OCI-LY7 (cell line): ENCODE measurements around the gene ARHGEF40. TPM values are rescaled to one million over a fixed set of nuclear protein-coding genes. Genes with fewer than 3 reads are reported as not detected.

Experiments
- BruUV-seq: library from RNA; stranded (reverse); fragments of 400-500 nt; replicated peaks from 2 replicates; lab custom pipeline; 2021; lab: Mats Ljungman, UMichigan
- CTCF ChIA-PET: fragments of 300-600 bp; sonication (Branson Sonifier 250); formaldehyde crosslinking; loops from one replicate; lab custom pipeline; 2022; ENCODE audit warnings: antibody characterized with exemption; ENCODE audit not compliant: unreplicated experiment; lab: Charles Lee
- POLR2A ChIA-PET: fragments of 300-600 bp; sonication (Branson Sonifier 250); formaldehyde crosslinking; loops from one replicate; lab custom pipeline; 2022; ENCODE audit warnings: antibody characterized with exemption; lab: Charles Lee
- DNase-seq: peaks from one replicate; pipeline ENCODE4 v3.0.0-alpha.2; 2015; ENCODE audit warnings: low spot score
- H2AFZ ChIP-seq: fragments of 200-600 bp; sonication (generic), shearing (Covaris generic); 2 replicates; pipeline ENCODE4 v1.6.1; 2014; ENCODE audit warnings: mild to moderate bottlenecking, antibody characterized with exemption, low read length, moderate library complexity
- H3K27ac ChIP-seq: fragments of 200-600 bp; sonication (generic); 2 replicates; pipeline ENCODE4 v1.5.1; 2014; ENCODE audit warnings: mixed run types, low read depth, mild to moderate bottlenecking, moderate library complexity, low read length, inconsistent platforms; ENCODE audit not compliant: poor library complexity, severe bottlenecking
- H3K36me3 ChIP-seq: fragments of 200-600 bp; sonication (generic); 2 replicates; pipeline ENCODE4 v1.6.1; 2014; ENCODE audit warnings: mild to moderate bottlenecking, antibody characterized with exemption, low read length, moderate library complexity, mixed read lengths; ENCODE audit not compliant: insufficient read depth
- H3K4me1 ChIP-seq: fragments of 200-600 bp; sonication (generic); 2 replicates; pipeline ENCODE4 v1.5.1; 2014; ENCODE audit warnings: mild to moderate bottlenecking, low read length; ENCODE audit not compliant: insufficient read depth, poor library complexity, severe bottlenecking
- H3K4me2 ChIP-seq: fragments of 200-600 bp; sonication (generic); 2 replicates; pipeline ENCODE4 v1.6.1; 2014; ENCODE audit warnings: mild to moderate bottlenecking, low read length
- H3K4me3 ChIP-seq: fragments of 200-600 bp; sonication (generic); 2 replicates; pipeline ENCODE4 v1.5.1; 2014; ENCODE audit warnings: mild to moderate bottlenecking, low read depth, low read length; ENCODE audit not compliant: poor library complexity, severe bottlenecking
- H3K79me2 ChIP-seq: fragments of 200-600 bp; sonication (generic); 2 replicates; pipeline ENCODE4 v1.6.1; 2016; ENCODE audit warnings: low read depth, mild to moderate bottlenecking, low read length, moderate library complexity, mixed read lengths; ENCODE audit not compliant: insufficient read depth
- H3K9me2 ChIP-seq: fragments of 200-600 bp; sonication (generic); 2 replicates; pipeline ENCODE4 v1.6.1; 2016; ENCODE audit warnings: mild to moderate bottlenecking, low read length, mixed read lengths; ENCODE audit not compliant: insufficient read depth
- H3K9me3 ChIP-seq: fragments of 200-600 bp; sonication (generic); 2 replicates; pipeline ENCODE4 v1.6.1; 2014; ENCODE audit warnings: mild to moderate bottlenecking, mixed run types, low read length, mixed read lengths
- H4K20me1 ChIP-seq: fragments of 200-600 bp; sonication (generic); 2 replicates; pipeline ENCODE4 v1.6.1; 2014; ENCODE audit warnings: mild to moderate bottlenecking, antibody characterized with exemption, low read length, moderate library complexity, mixed read lengths; ENCODE audit not compliant: insufficient read depth
- EZH2phosphoT487 ChIP-seq: fragments of 200-600 bp; sonication (generic); IDR thresholded peaks from 2 replicates; pipeline ENCODE4 v1.6.1; 2018; ENCODE audit warnings: low read depth, borderline replicate concordance, mild to moderate bottlenecking, mixed run types, antibody characterized with exemption, low read length, moderate library complexity, mixed read lengths
- intact Hi-C: fragments of 100-400 bp; cut with micrococcal nuclease; formaldehyde crosslinking; loops from one replicate; pipeline ENCODE4 v1.10.0; 2022; ENCODE audit not compliant: unreplicated experiment
- total RNA-seq, 2 experiments: library from RNA; depleted of rRNA in 1 of 2; stranded (reverse); fragments of >200 nt in 1 of 2; shearing (Covaris generic) in 1 of 2; gene quantifications; 2 replicates each; pipeline ENCODE4 v1.2.3, GENCODE V29; 2014 to 2022
- TF ChIP-seq, protein P1 (sequence below): fragments of 200-600 bp; sonication (generic); conservative IDR thresholded peaks from 2 replicates; pipeline ENCODE4 v1.5.1; 2014; ENCODE audit warnings: mild to moderate bottlenecking, antibody characterized with exemption, low read length, moderate library complexity, mixed read lengths

The ARHGEF40 gene
- total RNA-seq, 2 experiments from 2014 or later: 1.3 to 2.0 TPM

DNA sequence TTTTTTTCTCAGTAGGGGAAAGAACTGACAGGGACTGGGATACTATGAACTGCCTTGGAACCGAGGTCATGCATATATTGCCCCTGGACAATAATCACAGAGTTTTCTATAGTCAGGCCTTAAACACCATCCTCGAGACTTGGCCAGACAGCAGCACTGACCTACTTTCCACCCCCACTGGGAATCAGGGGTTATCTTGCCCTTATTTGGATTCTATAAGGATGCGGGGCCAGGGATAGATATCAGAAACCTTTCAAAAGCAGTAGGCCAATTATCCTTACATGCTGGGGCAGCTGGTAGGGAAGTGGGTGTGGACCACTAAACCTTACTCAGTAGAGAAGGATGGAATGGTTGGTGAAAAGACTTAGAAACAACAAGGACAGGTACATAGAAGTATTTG, 26.3 kb downstream of the ARHGEF40 start:
- Histone ChIP-seq H2AFZ (no peak overlapping the region), H3K9me3 (no peaks in the 10 kb centered on the region), H3K9me2 (no peaks in the 10 kb centered on the region), H3K4me1 (peaks cover 29% of the 10 kb centered on the region), H3K4me2 (peak overlapping the region; percentile 69; the same call in 1 of the 2 replicates), H3K4me3 (no peak overlapping the region), H4K20me1 (no peaks in the 10 kb centered on the region; the same call in 1 of the 2 replicates), H3K36me3 (no peaks in the 10 kb centered on the region), H3K79me2 (no peaks in the 10 kb centered on the region), H3K27ac (no peak overlapping the region)
- DNase-seq: no peak
- intact Hi-C loops: no loop called here
- no TSS peak for BruUV-seq
- ChIA-PET CTCF (interaction anchor here (1.3 to 1.6 kb wide), 3 partner anchors 8 to 126 kb away, joined by 3 to 7 read pairs (median 6); no protein-coding TSS in a partner anchor), POLR2A (interaction anchor here (1.9 to 2.5 kb wide), 2 partner anchors 8 to 81 kb away, joined by 4 to 13 read pairs; no protein-coding TSS in a partner anchor)
- TF ChIP-seq, protein P1, sequence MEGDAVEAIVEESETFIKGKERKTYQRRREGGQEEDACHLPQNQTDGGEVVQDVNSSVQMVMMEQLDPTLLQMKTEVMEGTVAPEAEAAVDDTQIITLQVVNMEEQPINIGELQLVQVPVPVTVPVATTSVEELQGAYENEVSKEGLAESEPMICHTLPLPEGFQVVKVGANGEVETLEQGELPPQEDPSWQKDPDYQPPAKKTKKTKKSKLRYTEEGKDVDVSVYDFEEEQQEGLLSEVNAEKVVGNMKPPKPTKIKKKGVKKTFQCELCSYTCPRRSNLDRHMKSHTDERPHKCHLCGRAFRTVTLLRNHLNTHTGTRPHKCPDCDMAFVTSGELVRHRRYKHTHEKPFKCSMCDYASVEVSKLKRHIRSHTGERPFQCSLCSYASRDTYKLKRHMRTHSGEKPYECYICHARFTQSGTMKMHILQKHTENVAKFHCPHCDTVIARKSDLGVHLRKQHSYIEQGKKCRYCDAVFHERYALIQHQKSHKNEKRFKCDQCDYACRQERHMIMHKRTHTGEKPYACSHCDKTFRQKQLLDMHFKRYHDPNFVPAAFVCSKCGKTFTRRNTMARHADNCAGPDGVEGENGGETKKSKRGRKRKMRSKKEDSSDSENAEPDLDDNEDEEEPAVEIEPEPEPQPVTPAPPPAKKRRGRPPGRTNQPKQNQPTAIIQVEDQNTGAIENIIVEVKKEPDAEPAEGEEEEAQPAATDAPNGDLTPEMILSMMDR: no peak
- TF ChIP-seq EZH2phosphoT487: no peak

- TF ChIP-seq, protein P1: no peak
- no peak for TF ChIP-seq EZH2phosphoT487
- H3K4me2 ChIP-seq: peak overlapping the region; percentile 69
- no peaks in the 10 kb centered on the region for H3K9me2 ChIP-seq
- H3K4me3 ChIP-seq: peak overlapping the region; percentile 61
- no TSS peak for BruUV-seq
- H2AFZ ChIP-seq: no peak overlapping the region; the same call in 1 of the 2 replicates
- ChIA-PET POLR2A (interaction anchor here (0.7 to 1.9 kb wide), 2 partner anchors 26 to 82 kb away, joined by 4 read pairs; partner anchors contain the start of gene ARHGEF40), CTCF (interaction anchor here (0.9 to 1.5 kb wide), 2 partner anchors 30 to 126 kb away, joined by 3 to 4 read pairs; no protein-coding TSS in a partner anchor)
- H3K27ac ChIP-seq: peak overlapping the region; percentile 12
- H3K79me2 ChIP-seq: no peaks in the 10 kb centered on the region
- peaks cover 34% of the 10 kb centered on the region for H3K4me1 ChIP-seq
- no peaks in the 10 kb centered on the region; the same call in 1 of the 2 replicates for H4K20me1 ChIP-seq
- H3K9me3 ChIP-seq: no peaks in the 10 kb centered on the region
- no peak for DNase-seq
- H3K36me3 ChIP-seq: no peaks in the 10 kb centered on the region
- intact Hi-C loops: no loop called here
Measured at GRCh38 chr14:21096978-21097635, 27.0 kb downstream of the ARHGEF40 start.
